OCI-M1 (cell line): ENCODE results near the gene PSMG4.
A peak's percentile ranks its signal among the peaks of the same experiment; 100 is the strongest.
"Not testable (repeated sequence)": the region's sequence is repeated elsewhere in the genome, so short reads cannot be mapped to it uniquely, and the experiment has no call there.

ENCODE experiments used
- DNase-seq: peaks from one replicate; lab custom pipeline; 2025; lab: John Stamatoyannopoulos, UW

The PSMG4 gene

GRCh38 chr6:3230256-3230882 is 28.4 kb upstream of the PSMG4 start:
- no peak for DNase-seq

GRCh38 chr6:3230900-3231246 is 27.9 kb upstream of the PSMG4 start:
- DNase-seq, result no peak

GRCh38 chr6:3231247-3232016 is 27.3 kb upstream of the PSMG4 start:
- no peak for DNase-seq

GRCh38 chr6:3232017-3232945 is 26.5 kb upstream of the PSMG4 start:
- DNase-seq, result no peak

GRCh38 chr6:3233321-3233720 is 25.4 kb upstream of the PSMG4 start:
- no peak for DNase-seq

GRCh38 chr6:3233904-3234303 is 24.8 kb upstream of the PSMG4 start:
- peak; percentile 27 for DNase-seq

GRCh38 chr6:3235486-3235885 is 23.3 kb upstream of the PSMG4 start:
- no peak for DNase-seq

GRCh38 chr6:3236005-3236404 is 22.7 kb upstream of the PSMG4 start:
- DNase-seq, result no peak

- peak; percentile 17 for DNase-seq
Measured at GRCh38 chr6:3237761-3238662, 20.7 kb upstream of the PSMG4 start.

GRCh38 chr6:3239110-3239830 is 19.5 kb upstream of the PSMG4 start:
- no peak for DNase-seq

GRCh38 chr6:3240595-3240994 is 18.2 kb upstream of the PSMG4 start:
- no peak for DNase-seq

GRCh38 chr6:3241745-3242144 is 17.0 kb upstream of the PSMG4 start:
- DNase-seq, result not testable (repeated sequence)

- DNase-seq, result no peak
Measured at GRCh38 chr6:3242768-3243167, 16.0 kb upstream of the PSMG4 start.

- DNase-seq, result no peak
Measured at GRCh38 chr6:3244003-3244831, 14.5 kb upstream of the PSMG4 start.

GRCh38 chr6:3244832-3245161 is 13.9 kb upstream of the PSMG4 start:
- not testable (repeated sequence) for DNase-seq

GRCh38 chr6:3245216-3245615 is 13.5 kb upstream of the PSMG4 start:
- no peak for DNase-seq

- no peak for DNase-seq
Measured at GRCh38 chr6:3247255-3248146, 11.2 kb upstream of the PSMG4 start.

GRCh38 chr6:3249821-3250220 is 8.9 kb upstream of the PSMG4 start:
- DNase-seq, result no peak

- DNase-seq, result no peak
Measured at GRCh38 chr6:3250231-3250675, 8.5 kb upstream of the PSMG4 start.
